Measurements from ENCODE around the gene ELOF1. TPM values are rescaled to one million over a fixed set of nuclear protein-coding genes. Genes with fewer than 3 reads are reported as not detected.

Gene ELOF1
- polyA plus RNA-seq, 2 of the 4 experiments (the other 2 are of a cell fraction), result 47.9 to 97.3 TPM

GRCh38 chr19:11505504-11506100 is 53.4 kb downstream of the ELOF1 start, which contains the start of gene ZNF653 (continued):
- TF ChIP-seq, protein P1, sequence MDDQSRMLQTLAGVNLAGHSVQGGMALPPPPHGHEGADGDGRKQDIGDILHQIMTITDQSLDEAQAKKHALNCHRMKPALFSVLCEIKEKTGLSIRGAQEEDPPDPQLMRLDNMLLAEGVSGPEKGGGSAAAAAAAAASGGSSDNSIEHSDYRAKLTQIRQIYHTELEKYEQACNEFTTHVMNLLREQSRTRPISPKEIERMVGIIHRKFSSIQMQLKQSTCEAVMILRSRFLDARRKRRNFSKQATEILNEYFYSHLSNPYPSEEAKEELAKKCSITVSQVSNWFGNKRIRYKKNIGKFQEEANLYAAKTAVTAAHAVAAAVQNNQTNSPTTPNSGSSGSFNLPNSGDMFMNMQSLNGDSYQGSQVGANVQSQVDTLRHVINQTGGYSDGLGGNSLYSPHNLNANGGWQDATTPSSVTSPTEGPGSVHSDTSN (IDR thresholded peaks at IDR 0.05), result peak; percentile 9; the same call in 1 of the 2 replicates
- TF ChIP-seq MYC (IDR thresholded peaks at IDR 0.05; ENCODE audit: borderline replicate concordance, low read length) (no peak), CBX8 (IDR thresholded peaks at IDR 0.05) (no peak), ESRRA (IDR thresholded peaks at IDR 0.05; ENCODE audit: borderline replicate concordance, low read length) (no peak), RAD21 (conservative IDR thresholded peaks at IDR 0.05 in 1 of 2, IDR thresholded peaks at IDR 0.05 in 1 of 2) (no peak), NPAS2 (CRISPR knock-in tag; IDR thresholded peaks at IDR 0.05; ENCODE audit: borderline replicate concordance) (no peak), NFE2L2 (conservative IDR thresholded peaks at IDR 0.05; ENCODE audit: low read length) (no peak), FOSL2 (IDR thresholded peaks at IDR 0.05) (no peak), FOSL2 (CRISPR knock-in tag; IDR thresholded peaks at IDR 0.05) (no peak), KDM5A (IDR thresholded peaks at IDR 0.05) (no peak), RARB (CRISPR knock-in tag; IDR thresholded peaks at IDR 0.05) (no peak), MAFK (IDR thresholded peaks at IDR 0.05; ENCODE audit: partially characterized antibody) (no peak), CHD4 (IDR thresholded peaks at IDR 0.05; ENCODE audit: borderline replicate concordance) (no peak), FOXS1 (CRISPR knock-in tag; IDR thresholded peaks at IDR 0.05) (no peak), RCOR1 (IDR thresholded peaks at IDR 0.05; ENCODE audit: low read depth, low read length) (no peak), ZFP36 (IDR thresholded peaks at IDR 0.05; ENCODE audit: borderline replicate concordance, partially characterized antibody) (no peak), KDM1A (IDR thresholded peaks at IDR 0.05; ENCODE audit: low read depth) (no peak), BHLHE40 (IDR thresholded peaks at IDR 0.05; ENCODE audit: low read depth, low read length) (no peak), PHF8 (IDR thresholded peaks at IDR 0.05; ENCODE audit: borderline replicate concordance, low read depth) (peak; percentile 42), POLR2A (IDR thresholded peaks at IDR 0.05; ENCODE audit: low read length) (peak; percentile 28), ZNF302 (CRISPR knock-in tag; IDR thresholded peaks at IDR 0.05) (no peak), HMGXB4 (CRISPR knock-in tag; IDR thresholded peaks at IDR 0.05; ENCODE audit: borderline replicate concordance) (no peak), GATA3 (IDR thresholded peaks at IDR 0.05; ENCODE audit: borderline replicate concordance) (0 out of 2 replicates have a peak, but pooled peaks have one; percentile 11), ZSCAN20 (CRISPR knock-in tag; IDR thresholded peaks at IDR 0.05) (no peak), ZC3H11A (IDR thresholded peaks at IDR 0.05) (no peak), HOXB5 (CRISPR knock-in tag; IDR thresholded peaks at IDR 0.05) (no peak), HEYL (CRISPR knock-in tag; IDR thresholded peaks at IDR 0.05) (no peak), RNF2 (IDR thresholded peaks at IDR 0.05; ENCODE audit: borderline replicate concordance, low read depth) (no peak), CEBPB (IDR thresholded peaks at IDR 0.05) (no peak), MAZ (IDR thresholded peaks at IDR 0.05; ENCODE audit: borderline replicate concordance, low read depth, low read length) (no peak), POLR2AphosphoS2 (conservative IDR thresholded peaks at IDR 0.05; ENCODE audit: low read length) (no peak), SMC3 (IDR thresholded peaks at IDR 0.05) (no peak), BCL3 (IDR thresholded peaks at IDR 0.05) (no peak)
- TF ChIP-seq, protein P2, sequence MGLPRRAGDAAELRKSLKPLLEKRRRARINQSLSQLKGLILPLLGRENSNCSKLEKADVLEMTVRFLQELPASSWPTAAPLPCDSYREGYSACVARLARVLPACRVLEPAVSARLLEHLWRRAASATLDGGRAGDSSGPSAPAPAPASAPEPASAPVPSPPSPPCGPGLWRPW (IDR thresholded peaks at IDR 0.05), result no peak
- TF ChIP-seq, protein P3, sequence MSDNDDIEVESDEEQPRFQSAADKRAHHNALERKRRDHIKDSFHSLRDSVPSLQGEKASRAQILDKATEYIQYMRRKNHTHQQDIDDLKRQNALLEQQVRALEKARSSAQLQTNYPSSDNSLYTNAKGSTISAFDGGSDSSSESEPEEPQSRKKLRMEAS (IDR thresholded peaks at IDR 0.05), result no peak
- TF ChIP-seq, protein P4, sequence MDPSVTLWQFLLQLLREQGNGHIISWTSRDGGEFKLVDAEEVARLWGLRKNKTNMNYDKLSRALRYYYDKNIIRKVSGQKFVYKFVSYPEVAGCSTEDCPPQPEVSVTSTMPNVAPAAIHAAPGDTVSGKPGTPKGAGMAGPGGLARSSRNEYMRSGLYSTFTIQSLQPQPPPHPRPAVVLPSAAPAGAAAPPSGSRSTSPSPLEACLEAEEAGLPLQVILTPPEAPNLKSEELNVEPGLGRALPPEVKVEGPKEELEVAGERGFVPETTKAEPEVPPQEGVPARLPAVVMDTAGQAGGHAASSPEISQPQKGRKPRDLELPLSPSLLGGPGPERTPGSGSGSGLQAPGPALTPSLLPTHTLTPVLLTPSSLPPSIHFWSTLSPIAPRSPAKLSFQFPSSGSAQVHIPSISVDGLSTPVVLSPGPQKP (IDR thresholded peaks at IDR 0.05; ENCODE audit: low read depth, low read length), result no peak
- TF ChIP-seq, protein P5, sequence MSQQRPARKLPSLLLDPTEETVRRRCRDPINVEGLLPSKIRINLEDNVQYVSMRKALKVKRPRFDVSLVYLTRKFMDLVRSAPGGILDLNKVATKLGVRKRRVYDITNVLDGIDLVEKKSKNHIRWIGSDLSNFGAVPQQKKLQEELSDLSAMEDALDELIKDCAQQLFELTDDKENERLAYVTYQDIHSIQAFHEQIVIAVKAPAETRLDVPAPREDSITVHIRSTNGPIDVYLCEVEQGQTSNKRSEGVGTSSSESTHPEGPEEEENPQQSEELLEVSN (IDR thresholded peaks at IDR 0.05; ENCODE audit: borderline replicate concordance, low read depth), result peak; percentile 31; the same call in 1 of the 2 replicates
